ENCODE results near the gene EP300.
"Not testable (repeated sequence)": the region's sequence is repeated elsewhere in the genome, so short reads cannot be mapped to it uniquely, and the experiment has no call there.

EP300 gene

DNA sequence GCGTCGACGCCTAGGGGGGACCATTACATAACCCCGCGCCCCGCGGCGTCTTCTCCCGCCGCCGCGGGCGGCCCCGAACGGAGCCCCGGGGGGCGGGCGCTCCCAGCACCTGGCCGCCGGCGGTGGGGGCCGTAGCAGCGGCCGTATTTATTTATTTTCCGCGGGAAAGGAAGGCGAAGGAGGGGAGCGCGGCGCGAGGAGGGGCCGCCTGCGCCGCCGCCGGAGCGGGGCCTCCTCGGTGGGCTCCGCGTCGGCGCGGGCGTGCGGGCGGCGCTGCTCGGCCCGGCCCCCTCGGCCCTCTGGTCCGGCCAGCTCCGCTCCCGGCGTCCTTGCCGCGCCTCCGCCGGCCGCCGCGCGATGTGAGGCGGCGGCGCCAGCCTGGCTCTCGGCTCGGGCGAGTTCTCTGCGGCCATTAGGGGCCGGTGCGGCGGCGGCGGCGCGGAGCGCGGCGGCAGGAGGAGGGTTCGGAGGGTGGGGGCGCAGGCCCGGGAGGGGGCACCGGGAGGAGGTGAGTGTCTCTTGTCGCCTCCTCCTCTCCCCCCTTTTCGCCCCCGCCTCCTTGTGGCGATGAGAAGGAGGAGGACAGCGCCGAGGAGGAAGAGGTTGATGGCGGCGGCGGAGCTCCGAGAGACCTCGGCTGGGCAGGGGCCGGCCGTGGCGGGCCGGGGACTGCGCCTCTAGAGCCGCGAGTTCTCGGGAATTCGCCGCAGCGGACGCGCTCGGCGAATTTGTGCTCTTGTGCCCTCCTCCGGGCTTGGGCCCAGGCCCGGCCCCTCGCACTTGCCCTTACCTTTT, at the start of gene EP300:
EP300 (plus strand) TSS at position 570 of the 795 bp plus-strand sequence. CDS start 413 bp downstream, outside the sequence.
- DNase-seq (ENCODE audit: low read depth) = peak; percentile 31

DNA sequence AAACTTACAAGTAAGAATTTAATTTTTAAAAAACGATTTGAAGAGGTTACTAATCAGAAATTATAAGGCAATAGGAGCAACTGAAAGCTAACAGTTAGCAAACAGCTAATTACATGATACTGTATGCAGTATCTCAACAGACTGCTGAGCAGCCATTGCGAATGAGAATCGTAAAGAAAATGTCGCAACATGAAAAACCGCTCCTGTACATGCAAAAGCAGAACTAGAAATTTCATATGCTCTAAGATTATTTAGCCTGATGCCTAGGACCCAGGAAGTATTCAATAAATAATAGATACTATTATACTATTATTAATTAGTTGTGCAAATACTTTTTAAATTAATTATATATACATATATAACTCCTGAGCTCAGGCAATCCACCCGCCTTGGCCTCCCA, 48.7 kb upstream of the EP300 start:
- no peak for DNase-seq (ENCODE audit: low read depth)

DNA sequence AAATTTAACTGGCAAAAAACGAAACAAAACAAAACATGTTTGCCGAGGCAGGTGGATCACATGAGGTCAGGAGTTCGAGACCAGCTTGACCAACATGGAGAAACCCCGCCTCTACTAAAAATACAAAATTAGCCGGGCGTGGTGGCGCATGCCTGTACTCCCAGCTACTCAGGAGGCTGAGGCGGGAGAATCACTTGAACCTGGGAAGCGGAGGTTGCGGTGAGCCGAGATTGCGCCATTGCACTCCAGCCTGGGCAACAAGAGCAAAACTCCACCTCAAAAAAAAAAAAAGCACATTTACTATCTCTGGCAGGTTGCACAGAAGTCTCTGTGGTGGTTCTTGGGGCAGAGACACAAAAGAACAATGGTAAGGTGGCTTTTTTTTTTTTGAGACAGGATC, 46.8 kb upstream of the EP300 start:
- not testable (repeated sequence) for DNase-seq (ENCODE audit: low read depth)

DNA sequence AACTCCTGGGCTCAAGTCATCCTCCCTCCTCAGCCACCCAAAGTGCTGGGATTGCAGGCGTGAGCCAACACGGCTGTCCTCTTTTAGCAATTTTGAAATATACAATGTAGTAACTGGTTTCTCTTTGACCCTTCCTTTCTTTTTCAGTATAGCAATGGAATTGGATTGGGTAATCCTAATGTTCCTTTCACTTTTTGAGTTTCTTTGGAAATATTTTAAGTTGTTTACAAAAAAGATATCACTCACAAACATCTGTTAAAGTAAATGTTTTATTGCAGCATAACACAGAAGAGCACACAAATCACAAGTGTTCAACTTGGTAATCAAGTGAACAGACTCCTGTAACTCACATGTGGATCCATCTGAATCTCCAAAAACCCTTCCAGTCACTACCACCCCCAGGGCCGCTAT, 44.6 kb upstream of the EP300 start:
- DNase-seq (ENCODE audit: low read depth) = no peak

DNA sequence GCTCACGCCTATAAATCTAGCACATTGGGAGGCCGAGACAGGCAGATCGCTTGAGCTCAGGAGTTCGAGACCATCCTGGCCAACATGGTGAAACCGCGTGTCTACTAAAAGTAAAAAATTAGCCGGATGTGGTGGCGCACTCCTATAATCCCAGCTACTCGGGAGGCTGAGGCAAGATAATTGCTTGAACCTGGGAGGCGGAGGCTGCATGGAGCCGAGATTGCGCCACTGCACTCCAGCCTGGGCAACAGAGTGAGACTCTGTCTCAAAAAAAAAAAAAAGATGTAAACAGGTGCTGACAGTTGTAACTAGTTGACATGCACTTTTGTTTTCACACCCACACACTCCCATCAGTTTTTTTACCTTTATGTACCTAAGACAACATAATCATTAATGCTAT, 44.0 kb upstream of the EP300 start:
- not testable (repeated sequence) for DNase-seq (ENCODE audit: low read depth)

DNA sequence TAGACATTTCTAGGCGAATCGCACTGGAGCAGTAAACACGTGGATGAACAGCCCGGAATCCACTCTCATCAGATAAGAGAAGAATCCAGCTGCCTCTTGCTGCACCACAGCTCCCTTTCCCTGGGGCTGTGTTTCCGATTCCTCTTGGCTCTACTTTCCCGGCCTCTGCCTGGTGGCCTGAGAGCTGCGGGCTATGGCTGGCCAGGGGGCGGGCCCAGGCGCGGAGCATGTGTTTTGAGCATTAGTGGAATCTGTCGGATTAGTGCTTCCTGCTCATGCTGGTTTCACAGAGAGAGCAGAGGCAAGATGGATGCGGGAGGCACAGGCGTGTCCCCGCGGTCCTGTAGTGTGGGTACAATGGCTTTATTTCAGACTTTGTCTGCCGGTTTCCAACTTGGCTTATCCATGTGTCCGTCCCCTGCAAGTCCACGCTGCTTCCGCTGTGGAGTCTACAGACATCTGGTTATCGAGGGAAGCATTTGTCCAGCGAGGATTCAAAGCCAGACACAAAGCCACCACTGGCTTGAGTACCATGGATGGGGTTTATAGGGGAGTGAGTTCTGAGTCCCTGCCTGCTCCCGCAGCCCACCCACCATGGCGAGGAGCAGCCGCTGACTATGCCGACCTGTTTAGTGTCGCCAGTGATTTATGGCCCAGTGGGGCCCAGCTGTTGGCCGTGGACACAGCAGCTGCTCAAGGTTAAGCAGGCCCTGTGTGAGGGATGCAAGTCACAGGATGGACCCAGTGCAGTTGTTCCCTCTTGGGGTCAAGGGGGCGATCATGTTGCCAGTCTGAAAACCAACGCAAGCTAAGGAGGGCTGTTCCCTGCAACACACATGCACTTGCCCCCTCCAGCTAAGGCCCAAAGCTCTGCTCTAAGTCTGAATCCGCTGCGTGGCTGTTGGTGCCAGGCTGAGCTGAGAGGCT, 43.3 kb upstream of the EP300 start:
- peak; percentile 36 for DNase-seq (ENCODE audit: low read depth)

DNA sequence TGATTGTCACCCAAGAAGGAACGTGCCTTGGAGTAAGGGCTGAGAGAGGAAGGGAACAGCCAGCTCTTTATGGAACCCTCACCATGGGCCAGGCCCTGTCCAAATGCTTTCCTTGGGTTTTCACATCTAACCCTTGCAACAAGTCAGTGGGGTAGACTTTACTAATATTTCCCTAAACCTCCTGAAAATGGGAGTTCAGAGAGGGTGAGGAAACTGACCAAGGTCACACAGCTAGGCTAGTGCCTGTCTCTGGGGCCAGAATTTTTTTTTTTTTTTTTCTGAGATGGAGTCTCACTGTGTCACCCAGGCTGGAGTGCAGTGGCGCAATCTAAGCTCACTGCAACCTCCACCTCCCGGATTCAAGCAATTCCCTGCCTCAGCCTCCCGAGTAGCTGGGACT, 42.6 kb upstream of the EP300 start:
- DNase-seq (ENCODE audit: low read depth) = not testable (repeated sequence)

DNA sequence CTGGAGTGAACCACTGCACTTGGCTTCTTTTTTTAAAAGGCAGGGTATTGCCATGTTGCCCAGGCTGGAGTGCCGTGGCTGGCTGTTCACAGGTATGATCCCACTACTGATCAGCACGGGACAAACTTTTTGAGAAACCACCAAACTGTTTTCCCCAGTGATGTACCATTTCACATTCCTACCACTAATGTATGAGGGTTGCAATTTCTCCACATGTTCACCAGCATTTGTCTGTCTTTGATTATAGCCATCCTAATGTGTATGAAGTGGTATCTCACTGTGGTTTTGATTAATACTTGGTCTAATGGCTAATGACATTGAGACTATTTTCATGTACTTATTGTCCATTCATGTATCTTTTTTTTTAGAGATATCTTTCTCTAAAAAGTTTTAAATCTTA, 41.5 kb upstream of the EP300 start:
- no peak for DNase-seq (ENCODE audit: low read depth)

DNA sequence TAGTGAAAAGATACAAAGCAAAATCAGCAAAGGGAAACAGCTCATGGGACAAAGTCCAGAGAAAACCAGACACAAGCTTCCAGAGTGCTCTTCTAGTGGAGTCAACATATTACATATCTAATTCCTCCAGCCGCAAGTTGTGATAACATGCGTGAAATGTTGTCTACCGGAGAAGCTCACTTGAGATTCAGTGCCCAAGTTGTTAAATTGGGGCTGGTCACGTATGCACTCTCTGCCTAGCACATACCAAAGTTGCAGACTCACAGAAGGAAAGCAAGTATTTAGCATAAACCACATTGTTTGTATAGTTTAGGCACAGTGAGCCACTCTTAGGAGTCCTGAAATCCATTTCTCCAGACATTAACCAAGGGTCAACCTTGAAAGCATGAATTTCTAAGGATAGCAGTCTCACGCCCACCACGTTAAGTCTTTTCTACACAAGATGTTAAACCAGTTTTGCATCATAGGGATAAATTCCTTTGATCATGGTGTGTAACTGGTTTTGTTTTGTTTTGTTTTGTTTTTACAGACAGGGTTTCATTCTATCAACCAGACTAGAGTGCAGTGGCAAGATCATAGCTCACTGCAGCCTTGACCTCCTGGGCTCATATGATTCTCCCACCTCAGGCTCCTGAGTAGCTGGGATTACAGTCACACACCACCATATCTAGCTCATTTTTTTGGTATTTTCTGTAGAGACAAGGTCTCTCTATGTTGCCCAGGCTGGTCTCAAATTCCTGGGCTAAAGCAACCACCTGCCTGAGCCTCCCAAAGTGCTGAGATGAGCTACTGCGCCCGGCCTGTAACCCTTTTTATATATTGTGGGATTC, 39.5 kb upstream of the EP300 start:
- DNase-seq (ENCODE audit: low read depth) = peak; percentile 9

DNA sequence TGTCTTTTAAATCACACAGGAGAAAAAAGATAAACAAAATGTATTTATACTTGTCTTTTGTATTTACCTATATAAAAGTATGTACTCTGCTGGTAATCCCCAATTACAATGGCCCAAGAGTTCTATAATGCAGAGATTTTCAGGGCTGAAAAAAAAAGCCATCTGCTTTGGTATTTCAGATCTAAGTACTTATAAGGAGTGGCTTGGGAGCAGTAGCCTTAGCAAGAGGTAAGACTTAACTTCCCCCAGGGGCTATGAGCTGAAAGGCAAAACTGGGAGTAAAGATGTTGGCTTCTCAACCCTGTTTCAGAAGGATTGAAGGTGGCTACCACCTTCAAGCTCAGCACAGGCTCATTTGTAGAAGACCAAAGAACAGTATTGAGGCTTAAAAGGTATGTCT, 35.3 kb upstream of the EP300 start:
- DNase-seq (ENCODE audit: low read depth) = no peak

DNA sequence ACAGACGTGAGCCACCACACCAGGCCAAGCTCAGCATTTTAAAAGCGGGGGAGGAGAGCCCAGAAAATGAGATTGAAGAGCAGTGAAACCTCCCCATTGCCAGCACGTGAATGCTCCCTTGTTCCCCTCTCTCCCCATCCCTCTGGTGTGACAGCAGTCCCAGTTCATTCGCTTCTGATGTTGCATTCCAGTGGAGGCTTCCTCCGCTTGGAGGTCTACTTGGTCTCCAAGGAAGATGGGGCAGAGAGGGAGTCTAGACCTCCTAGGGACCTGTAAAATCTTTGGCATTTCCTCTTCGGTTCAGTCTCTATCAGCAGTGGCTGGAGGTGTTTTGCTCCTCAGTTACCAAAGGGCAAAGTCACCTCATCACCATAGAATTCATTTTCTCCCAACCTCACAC, 30.2 kb upstream of the EP300 start:
- no peak for DNase-seq (ENCODE audit: low read depth)

DNA sequence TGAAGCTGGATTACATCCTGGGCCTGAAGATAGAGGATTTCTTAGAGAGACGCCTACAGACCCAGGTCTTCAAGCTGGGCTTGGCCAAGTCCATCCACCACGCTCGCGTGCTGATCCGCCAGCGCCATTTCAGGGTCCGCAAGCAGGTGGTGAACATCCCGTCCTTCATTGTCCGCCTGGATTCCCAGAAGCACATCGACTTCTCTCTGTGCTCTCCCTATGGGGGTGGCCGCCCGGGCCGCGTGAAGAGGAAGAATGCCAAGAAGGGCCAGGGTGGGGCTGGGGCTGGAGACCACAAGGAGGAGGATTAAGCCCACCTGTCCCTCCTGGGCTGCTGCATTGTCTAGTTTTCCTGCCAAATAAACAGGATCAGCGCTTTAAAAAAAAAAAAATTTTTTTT, 28.1 kb upstream of the EP300 start:
- DNase-seq (ENCODE audit: low read depth) = not testable (repeated sequence)

DNA sequence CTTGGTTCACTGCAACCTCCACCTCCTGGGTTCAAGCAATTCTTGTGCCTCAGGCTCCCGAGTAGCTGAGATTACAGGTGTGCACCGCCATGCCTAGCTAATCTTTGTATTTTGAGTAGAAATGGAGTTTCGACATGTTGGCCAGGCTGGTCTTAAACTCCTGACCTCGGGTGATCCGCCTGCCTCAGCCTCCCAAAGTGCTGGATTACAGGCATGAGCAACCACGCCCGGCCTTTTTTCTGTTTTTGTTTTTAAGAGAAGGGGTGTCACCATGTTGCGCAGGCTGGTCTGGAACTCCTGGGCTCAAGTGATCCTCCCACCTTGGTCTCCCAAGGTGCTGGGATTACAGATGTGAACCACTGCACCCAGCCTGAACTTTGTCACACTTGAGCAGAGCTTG, 26.1 kb upstream of the EP300 start:
- not testable (repeated sequence) for DNase-seq (ENCODE audit: low read depth)

DNA sequence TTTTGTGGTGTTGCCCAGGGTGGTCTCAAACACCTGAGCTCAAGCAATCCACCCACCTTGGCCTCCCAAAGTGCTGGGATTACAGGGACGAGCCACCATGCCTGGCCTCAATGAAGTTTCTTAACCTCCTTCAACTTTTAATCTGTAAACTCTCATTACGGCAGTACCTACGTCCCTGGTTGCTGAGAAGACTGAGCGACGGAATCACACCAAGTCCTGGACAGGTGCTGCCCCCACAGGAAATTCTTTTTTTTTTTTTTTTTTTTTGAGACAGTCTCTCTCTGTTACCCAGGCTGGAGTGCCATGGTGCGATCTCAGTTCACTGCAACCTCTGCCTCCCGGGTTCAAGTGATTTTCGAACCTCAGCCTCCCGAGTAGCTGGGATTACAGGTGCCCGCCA, 24.4 kb upstream of the EP300 start:
- not testable (repeated sequence) for DNase-seq (ENCODE audit: low read depth)

DNA sequence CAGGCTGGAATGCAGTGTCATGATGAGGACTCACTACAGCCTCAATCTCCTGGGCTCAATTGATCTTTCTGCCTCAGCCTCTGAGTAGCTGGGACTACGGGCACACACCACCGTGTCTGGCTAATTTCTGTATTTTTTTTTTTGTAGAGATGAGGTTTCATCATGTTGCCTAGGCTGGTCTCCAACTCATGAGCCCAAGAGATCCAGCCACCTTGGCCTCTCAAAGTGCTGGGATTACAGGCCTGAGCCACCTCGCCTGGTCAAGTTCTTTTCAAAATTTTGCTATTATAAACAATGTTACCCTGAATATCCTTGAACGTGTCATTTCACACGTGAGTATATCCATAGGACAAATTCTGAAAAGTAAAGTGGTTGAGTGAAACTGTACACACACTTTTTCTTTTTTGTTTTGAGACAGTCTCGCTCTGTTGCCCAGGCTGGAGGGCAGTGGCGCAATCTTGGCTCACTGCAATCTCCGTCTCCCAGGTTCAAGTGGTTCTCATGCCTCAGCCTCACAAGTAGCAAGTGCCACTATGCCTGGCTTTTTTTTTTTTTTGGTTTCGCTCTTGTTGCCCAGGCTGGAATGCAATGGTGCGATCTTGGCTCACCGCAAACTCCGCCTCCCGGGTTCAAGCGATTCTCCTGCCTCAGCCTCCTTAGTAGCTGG, 21.6 kb upstream of the EP300 start:
- DNase-seq (ENCODE audit: low read depth) = no peak

DNA sequence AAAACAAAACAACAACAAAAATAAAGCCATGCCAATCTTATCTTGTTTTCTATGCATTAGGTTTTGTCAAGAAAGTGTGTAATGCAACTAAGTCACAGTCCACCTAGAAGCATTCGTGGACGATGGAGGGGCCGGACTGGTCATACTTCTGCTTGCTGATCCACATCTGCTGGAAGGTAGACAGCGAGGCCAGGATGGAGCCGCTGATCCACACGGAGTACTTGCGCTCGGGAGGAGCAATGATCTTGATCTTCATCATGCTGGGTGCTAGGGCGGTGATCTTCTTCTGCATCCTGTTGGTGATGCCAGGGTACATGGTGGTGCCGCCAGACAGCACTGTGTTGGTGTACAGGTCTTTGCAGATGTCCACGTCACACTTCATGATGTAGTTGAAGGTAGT, 18.3 kb upstream of the EP300 start:
- DNase-seq (ENCODE audit: low read depth) = no peak

DNA sequence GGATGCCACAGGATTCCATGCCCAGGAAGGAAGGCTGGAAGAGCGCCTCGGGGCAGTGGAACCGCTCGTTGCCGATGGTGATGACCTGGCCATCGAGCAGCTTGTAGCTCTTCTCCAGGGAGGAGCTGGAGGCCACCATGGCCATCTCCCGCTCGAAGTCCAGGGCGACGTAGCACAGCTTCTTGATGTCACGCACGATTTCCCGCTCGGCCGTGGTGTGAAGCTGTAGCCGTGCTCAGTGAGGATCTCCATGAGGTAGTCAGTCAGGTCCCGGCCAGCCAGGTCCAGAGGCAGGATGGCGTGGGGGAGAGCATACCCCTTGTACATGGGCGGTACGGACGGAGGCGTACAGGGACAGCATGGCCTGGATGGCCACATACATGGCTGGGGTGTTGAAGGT, 17.9 kb upstream of the EP300 start:
- DNase-seq (ENCODE audit: low read depth) = no peak

DNA sequence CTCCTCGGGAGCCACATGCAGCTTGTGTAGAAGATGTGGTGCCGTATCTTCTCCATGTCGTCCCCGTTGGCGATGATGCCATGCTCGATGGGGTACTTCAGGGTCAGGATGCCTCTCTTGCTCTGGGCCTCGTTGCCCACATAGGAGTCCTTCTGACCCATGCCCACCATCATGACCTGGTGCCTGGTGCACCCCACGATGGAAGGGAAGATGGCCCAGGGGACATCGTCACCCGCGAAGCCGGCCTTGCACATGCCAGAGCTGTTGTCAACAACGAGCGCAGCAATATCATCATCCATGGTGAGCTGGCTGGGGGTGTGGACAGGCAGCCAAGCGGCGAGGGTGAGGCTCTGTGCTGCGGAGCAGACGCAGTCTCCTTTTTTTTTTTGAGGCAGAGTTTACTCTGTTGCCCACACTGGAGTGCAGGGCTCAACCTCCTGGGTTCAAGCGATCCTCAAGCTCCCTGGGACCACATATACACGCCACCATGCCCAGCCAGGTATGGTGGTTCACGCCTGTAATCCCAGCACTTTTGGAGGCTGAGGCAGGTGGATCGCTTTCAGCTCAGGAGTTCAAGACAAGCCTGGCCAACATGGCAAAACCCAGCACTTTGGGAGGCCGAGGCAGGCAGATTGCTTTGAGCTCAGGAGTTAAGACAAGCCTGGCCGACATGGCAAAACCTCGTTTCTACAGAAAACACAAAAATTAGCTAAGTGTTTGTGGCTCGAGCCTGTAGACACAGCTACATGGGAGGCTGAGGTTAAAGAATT, 17.3 kb upstream of the EP300 start:
- no peak for DNase-seq (ENCODE audit: low read depth)

DNA sequence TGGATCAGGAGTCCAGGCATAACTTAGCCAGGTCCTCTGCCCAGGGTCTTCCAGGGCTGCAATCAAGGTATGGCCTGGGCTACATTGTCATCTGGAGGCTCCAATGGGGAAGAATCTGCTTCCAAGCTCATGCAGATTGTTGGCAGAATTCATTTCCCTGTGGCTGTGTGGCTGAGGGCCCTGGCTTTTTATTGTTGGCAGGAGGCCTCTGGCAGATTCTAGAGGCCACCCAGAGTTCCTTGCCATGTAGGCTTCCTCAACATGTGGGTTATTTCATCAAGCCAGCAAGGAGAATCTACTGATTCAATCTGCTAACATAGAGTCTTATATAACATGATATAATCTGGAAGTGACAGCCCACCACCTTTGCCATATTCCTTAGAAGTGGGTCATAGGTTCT, 16.4 kb upstream of the EP300 start:
- no peak for DNase-seq (ENCODE audit: low read depth)

DNA sequence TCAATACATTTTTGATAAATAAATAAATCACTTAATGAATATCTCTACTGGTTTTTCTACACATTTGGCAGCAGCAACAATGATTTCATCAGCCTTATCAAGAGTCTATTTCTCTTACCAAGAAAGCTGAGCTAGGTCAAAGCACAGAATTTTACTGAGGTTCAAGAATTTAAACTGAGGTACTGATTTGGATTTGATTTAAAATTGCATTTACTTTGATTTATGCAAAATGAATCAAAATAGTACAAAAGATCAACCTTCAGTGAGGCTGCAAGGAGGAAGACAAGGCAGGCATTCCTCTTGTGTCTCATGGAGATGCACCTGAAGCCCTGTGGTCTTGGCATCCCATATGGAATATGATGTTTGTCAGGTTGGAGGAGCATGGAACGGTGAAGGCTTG, 15.5 kb upstream of the EP300 start:
- no peak for DNase-seq (ENCODE audit: low read depth)

DNA sequence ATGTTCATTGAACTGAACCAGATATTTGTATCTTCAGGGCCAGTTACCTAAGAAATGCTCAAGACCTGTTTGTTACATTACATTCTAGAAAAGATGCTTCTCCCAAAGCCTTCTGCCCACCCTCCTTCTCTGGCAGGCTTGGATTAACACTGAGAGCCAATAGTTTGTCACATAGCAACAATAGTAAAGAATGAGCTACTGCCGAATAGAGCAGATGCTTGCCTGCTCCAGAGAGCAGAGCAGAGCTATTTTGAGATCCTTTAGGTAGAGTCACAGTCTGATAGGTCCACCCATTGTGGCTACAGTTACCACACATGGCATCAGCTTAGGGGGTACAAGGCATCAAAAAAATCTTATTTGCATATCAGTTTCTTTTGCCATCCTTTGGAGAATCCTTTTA, 13.5 kb upstream of the EP300 start:
- DNase-seq (ENCODE audit: low read depth) = no peak

Measured in GM04503 (cell line).